GM18867 (cell line): ENCODE data around the gene BANF2.

Source experiments
- ATAC-seq: cut with Tn5 transposase; IDR thresholded peaks from one replicate; pipeline ENCODE4 v1.9.1; 2021; ENCODE audit warnings: mild to moderate bottlenecking, moderate library complexity; ENCODE audit not compliant: unreplicated experiment

BANF2 gene

DNA sequence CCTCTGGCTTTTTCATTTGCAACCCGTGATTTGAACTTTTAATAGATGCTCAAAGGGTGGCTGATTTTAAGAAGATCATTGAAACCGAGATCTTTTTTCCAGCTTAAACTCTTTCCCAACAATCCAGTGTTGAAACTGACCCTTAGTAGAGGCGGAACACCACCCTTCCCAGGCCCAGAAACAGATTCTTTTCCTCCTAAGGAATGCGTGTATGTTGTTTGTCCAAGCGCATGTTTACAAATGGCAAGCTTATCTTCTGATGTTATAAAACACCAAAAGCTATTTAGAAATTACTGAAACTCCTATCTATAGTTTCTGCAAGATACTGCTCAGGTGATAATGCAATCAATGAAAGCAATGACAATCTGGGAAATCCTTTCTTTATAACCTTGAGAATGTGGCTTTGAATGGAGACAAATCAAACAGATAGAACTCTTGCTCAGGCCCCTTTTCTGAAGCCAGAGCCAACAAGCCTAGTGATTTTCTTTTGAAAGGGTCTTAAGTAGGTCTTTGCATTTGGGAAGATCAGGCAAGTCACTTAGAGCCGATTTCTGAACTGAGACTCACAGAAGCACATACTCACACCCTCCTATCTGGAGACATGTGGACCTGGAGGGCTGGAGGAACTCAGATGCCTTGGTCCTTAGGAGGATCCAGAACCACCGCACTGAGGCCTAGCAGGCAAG, 9.1 kb downstream of the BANF2 start:
- no peak for ATAC-seq

- no peak for ATAC-seq
Measured at GRCh38 chr20:17709361-17710293, 9.9 kb downstream of the BANF2 start.

- ATAC-seq = no peak
Measured at GRCh38 chr20:17710379-17711266, 10.9 kb downstream of the BANF2 start.

- no peak for ATAC-seq
Measured at GRCh38 chr20:17711267-17711627, 11.5 kb downstream of the BANF2 start.

GRCh38 chr20:17712201-17712600, 12.4 kb downstream of the BANF2 start:
- ATAC-seq = no peak

DNA sequence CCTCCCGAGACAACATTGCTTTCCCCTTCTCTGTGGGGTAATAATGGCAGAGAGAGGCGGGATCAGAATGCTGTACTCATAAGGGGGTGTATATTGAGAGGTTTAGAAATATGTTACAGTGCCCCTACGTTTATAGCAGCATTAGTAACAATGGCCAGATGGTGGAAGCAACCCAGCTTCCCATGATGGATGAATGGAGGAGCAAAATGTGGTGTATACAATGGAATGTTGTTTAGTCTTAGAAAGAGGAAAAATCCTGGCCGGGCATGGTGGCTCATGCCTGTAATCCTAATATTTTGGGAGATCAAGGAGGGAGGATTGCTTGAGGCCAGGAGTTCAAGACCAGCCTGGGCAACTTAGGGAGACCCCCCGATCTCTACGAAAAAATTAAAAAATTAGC, 12.9 kb downstream of the BANF2 start:
- ATAC-seq = no peak

GRCh38 chr20:17714597-17714996, 14.8 kb downstream of the BANF2 start:
- no peak for ATAC-seq

DNA sequence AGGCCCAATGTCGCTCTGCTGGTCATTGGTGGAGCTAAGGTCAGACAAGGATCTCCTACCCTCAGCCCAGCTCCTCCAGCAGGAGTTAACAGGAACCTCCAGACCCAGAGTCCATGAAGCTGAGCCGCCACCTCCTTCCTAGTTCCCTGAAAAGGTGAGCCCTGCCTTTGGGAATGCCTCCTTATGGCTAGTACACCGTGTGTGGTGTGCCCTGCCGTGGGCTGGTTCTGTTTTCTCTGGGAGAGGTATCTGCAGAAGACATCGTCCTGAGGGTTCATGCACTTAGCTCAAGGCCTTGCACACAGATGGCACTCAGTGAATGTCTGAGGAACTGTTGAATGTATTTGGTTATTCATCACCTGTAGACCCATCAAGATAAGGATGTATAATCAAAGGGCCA, 15.3 kb downstream of the BANF2 start:
- no peak for ATAC-seq

- ATAC-seq = no peak
Measured at GRCh38 chr20:17716331-17716730, 16.6 kb downstream of the BANF2 start.

DNA sequence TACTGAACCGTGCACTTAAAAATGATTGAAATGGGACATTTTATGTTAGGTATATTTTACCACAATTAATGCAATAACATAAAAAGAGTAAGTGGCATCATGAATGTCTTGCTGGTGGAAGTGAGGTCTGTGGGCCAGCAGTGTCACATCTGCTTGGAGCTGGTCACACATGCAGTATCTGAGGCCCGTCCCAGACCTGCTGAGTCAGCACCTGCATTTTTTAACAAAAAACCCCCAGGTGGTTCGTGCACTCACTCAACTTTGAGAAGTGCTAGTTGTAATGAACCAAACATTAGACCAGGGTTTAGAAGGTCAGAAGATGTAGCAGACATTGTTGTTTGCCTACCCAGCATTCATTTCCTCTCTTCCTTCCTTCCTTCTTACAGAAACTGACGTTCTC, 21.0 kb downstream of the BANF2 start:
- ATAC-seq = no peak

DNA sequence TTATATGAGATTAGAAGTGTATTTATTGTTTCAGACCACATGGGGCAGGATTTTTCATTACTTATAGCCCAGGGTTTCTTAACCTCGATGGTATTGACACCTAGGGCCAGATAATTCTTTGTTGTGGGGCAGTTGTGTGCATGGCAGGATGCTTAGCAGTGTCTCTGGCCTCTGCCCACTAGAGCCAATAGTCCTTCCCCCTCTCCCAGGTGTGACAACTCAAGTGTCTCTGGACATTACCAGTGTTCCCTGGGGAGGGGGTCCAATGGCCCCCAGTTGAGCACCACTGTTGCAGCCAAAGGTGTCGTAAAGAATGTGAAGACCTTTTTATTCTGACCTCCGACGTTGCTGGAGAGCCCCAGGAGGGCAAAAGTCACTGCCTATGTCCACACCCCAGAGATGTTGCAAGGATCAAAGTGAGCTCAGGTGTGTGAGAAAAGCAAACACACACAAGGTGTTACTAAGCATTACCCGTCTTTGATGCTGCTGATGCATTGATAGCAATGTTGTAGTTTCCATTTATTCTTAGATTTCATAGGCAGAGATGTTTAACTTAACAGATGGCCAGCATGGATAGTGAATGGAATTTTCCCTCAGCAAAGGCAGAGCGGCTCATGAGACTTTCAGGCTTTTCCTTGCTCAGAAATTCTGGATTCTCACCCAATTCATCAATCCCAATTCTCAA, 22.2 kb downstream of the BANF2 start:
- no peak for ATAC-seq

DNA sequence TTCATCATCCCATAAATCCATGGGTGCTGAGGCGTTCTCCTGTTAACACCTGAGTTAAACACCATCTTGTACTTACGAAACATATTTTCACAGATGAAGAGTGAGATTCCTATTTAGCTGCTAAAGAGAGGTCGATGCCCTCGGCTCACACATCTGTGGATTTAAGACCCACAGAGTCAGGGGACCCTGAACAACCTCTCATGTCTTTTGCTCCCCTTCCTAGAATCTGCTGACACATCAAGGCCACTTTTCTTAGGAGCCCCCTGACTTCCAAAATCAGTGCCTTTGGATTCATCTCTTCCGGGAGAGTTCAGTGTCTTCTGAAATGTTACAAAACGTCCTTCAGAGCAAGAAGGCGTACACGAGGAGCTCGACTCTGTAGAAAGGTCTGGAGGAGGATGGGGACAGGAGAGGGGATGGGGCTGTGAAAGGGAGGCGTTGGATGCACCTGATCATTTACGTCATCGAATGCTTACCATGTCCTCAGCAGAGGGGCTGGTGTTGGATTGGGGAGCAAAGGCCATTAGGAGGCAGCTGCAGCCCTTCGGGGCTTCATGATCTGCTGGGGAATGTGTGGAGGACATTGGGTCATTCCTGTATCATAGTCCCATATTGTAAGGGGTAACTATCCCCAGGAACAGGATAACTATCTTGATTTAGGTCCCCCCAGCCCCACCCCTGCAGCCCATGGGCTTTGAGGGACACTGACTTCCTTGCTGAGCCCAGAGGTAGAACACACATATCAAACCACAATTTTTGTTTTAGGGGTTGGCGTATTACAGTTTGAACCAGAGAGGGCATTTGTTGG, 22.9 kb downstream of the BANF2 start:
- no peak for ATAC-seq

DNA sequence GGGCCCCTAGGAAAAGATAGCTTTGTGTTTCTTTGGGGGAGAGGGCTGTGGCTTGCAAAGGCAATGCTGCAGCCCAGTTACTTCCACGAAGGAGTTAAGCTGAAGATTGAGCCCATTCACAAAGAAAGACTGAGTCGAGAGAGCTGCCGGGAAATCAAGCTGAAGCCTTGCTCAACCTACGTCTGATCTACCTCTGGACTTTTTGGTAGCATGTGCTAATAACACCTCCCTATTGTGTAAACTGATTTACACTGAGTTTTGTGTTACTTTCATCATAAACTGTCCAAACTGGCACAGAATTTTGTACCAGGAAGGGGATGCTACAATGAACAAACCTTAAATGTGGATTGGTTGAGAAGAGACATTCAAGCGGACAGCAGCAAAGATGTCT, 23.5 kb downstream of the BANF2 start:
- ATAC-seq = no peak

GRCh38 chr20:17725094-17725835, 25.5 kb downstream of the BANF2 start:
- no peak for ATAC-seq

DNA sequence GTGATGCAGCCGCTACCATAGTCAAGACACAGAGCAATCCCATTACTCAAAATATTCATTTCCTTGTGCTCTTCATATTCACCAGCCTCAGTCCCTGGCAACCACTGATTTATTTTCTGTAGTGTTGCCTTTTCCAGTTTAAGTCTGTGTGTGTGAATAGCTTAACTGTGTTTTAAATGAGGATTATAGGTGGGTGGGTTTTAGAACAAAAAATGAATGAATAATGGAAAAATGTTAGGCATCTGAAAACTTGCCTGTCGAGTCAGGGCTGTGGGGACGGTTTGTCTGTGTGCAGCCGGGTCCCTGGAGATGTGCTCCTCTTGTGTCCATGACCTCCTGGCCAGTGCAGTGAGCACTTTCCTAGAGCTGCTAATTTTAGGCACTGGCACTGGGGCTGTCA, 27.1 kb downstream of the BANF2 start:
- ATAC-seq = no peak

DNA sequence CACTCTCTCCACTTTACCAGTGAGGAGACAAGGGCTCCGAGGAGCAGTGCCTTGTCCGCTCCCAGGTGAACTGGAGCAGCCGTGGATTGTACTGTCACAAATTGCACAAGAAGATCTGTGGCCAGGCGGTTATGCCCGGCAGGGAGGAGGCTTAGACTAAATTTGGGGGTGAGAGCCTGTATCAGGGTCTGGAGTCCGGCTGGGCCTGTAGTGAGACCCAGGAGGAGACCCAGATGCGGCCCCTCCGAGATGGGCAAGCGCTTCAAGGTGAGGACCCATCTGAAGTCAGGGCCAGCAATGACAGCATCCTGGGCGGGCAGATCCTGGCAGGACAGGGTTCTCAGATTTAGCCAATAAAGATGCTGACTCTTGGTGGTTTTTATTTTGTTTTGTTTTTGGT, 27.6 kb downstream of the BANF2 start:
- no peak for ATAC-seq

- ATAC-seq = no peak
Measured at GRCh38 chr20:17728074-17728473, 28.3 kb downstream of the BANF2 start.

DNA sequence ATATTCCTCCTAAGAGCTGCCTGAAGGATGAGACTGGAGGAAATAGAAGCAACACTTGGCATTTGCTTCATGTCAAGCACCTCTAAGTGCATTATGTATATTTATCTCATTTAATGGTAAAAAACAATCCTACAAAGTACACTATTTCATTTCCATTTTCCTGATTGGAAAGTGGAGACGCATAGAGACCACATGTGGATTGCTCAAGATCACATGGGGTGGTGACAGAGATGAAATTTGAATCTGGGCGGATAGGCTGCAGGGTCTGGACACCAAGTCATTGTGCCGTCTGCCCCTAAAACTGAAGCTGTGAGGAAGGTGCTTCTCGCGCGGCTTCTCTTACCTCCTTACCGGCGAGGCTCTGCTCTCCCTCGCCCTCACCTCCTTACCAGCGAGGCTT, 30.3 kb downstream of the BANF2 start:
- ATAC-seq = no peak

DNA sequence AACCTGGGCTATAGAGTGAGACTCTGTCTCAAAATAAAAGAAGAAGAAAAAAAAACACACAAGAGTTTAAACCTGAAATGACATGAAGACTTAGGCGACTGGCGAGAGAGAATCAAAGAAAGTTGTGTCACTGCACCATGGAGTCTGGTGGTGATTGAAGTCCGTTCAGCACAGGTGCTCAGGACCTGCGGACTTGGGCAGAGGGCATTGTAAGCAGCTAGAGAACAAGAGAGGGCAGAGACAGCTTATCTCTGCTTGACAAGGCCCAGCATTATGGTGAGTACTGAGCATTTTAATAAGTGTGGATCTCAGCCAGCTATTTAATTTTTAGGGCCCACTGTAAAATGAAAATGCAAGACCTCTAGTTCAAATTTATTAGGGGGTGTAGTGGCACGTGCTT, 31.5 kb downstream of the BANF2 start:
- no peak for ATAC-seq
